GM18867 (cell line): ENCODE measurements around the gene BCAS3.
A peak's percentile ranks its signal among the peaks of the same experiment; 100 is the strongest.
"Not testable (repeated sequence)": the region's sequence is repeated elsewhere in the genome, so short reads cannot be mapped to it uniquely, and the experiment has no call there.

ENCODE experiments used
- ATAC-seq: cut with Tn5 transposase; IDR thresholded peaks from one replicate; pipeline ENCODE4 v1.9.1; 2021; ENCODE audit warnings: mild to moderate bottlenecking, moderate library complexity; ENCODE audit not compliant: unreplicated experiment

BCAS3 gene

GRCh38 chr17:60971515-60972369 is 294.1 kb downstream of the BCAS3 start:
- ATAC-seq: no peak

- ATAC-seq: not testable (repeated sequence)
Measured at GRCh38 chr17:60976861-60977260, 299.2 kb downstream of the BCAS3 start.

- ATAC-seq: no peak
Measured at GRCh38 chr17:60989379-60989778, 311.7 kb downstream of the BCAS3 start.

GRCh38 chr17:60989846-60990245 is 312.2 kb downstream of the BCAS3 start:
- no peak for ATAC-seq

DNA sequence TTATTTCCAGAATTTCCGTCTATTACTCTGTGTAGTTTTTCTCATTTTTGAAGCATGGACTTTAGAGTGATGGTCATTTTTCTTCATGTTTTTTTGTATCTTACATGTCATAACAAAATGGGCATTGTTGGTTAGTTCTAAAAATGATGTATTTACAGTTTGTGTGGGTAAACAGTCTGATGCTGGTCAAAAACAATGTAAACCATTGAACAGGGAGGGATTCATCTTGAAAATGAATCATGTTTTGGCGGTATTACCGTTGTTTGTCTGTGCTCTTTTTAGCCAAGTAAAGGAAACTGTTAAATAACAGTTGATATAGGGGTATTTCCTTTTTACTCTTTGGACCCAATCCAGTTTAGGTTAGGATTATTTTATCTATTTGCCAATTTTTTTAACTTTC is 315.8 kb downstream of the BCAS3 start:
- ATAC-seq: no peak

- no peak for ATAC-seq
Measured at GRCh38 chr17:60995680-60996079, 318.0 kb downstream of the BCAS3 start.

GRCh38 chr17:61000911-61001310 is 323.3 kb downstream of the BCAS3 start:
- no peak for ATAC-seq

DNA sequence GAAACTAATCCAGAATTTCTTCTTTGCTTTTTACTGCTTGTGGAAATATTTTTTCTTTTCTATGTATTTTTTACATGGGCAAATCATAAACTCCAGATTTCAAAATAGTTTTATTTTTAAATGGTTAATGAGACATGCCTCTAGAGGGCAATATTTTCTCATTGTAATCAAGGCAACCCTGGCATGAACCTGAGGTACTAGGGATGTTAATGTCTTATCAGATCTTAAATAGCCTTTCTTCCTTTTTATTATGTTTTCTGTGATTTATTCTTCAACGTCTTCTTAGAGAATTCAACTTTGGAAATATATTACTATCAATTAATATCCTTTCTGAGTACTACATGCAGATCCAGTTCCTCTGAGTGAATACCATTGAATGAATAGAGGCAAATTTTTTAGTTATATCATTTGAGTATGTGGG is 324.7 kb downstream of the BCAS3 start:
- no peak for ATAC-seq

GRCh38 chr17:61005358-61005757 is 327.7 kb downstream of the BCAS3 start:
- ATAC-seq: no peak

- ATAC-seq: not testable (repeated sequence)
Measured at GRCh38 chr17:61005958-61006357, 328.3 kb downstream of the BCAS3 start.

GRCh38 chr17:61007980-61008379 is 330.3 kb downstream of the BCAS3 start:
- ATAC-seq: no peak

DNA sequence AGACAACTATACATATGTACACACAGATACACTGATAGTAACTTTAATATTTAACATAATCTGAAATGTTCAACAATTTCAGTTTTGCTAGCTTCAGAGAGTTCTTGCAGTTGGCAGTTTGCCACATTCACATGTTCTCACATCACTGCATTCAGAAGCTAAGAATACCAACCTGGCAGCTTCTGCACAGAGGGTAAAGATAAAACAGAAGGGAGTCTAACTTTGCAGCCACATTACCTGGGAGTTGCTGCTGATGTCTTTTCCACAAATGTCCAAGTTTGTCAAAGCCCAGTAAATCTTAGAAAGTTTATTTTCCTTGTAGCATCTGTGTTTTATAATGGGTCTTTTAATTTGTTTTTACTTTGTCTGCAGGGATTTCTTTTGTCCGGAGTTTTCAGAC is 332.0 kb downstream of the BCAS3 start:
- ATAC-seq: peak; percentile 75

DNA sequence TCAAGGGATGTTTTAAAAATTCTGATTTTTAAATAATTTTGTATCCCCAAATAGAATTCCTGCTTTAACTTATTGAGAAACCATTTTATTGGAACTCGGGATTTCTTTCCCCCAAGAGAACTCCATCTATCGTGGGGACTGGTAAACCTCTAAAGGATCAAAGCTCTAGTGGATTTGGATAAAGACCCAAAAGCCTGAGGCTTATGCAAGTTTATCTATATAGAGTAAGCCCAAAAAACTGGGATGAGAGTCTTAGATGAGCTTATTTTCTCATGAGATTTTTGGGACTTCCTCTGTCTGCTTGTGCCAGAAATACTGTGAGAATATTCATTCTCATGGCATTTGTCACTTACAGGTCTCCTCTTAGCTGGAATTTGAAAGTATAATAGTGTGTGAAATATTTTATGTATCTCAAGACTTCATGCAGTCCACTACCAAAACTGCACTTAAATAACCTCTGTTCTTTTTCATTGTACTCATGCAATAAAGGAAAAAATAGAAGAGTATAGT is 333.1 kb downstream of the BCAS3 start:
- ATAC-seq: no peak

- ATAC-seq: no peak
Measured at GRCh38 chr17:61011251-61011650, 333.6 kb downstream of the BCAS3 start.

GRCh38 chr17:61015966-61016365 is 338.3 kb downstream of the BCAS3 start:
- no peak for ATAC-seq

DNA sequence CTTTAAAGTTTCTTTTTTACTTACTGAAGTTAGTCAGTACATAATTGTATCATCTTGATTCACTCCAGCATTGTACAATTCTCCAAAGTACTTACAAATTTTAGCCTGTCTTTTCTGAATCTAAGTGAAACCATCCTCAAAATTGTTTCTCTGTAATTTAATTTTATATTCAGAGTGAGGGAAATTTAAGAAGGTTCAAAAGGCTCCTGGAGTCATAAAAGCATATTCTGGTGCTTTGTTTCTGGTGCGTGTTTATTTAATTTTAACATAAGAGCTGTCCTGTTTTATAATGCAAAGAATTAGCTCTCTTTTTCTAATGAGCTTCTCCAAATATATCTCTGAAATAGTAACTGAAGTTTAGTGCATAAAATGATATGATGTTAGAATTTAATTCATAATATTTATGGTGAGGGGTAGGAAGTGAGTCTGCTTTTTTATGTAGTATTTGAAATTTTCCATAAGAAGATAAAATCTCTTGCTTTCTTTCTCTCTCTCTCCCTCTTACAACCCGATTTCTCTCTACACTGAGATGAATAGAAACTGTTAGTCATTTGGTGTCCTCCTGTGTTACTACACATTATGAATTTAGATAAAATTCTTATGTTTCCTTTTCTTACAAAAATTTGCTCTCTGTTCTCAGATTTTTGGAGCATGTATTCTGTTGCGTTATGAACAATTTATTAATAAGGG is 339.8 kb downstream of the BCAS3 start:
- no peak for ATAC-seq

GRCh38 chr17:61018938-61019337 is 341.3 kb downstream of the BCAS3 start:
- ATAC-seq: no peak

- ATAC-seq: no peak
Measured at GRCh38 chr17:61023996-61024395, 346.3 kb downstream of the BCAS3 start.

GRCh38 chr17:61026818-61027217 is 349.2 kb downstream of the BCAS3 start:
- ATAC-seq: no peak

DNA sequence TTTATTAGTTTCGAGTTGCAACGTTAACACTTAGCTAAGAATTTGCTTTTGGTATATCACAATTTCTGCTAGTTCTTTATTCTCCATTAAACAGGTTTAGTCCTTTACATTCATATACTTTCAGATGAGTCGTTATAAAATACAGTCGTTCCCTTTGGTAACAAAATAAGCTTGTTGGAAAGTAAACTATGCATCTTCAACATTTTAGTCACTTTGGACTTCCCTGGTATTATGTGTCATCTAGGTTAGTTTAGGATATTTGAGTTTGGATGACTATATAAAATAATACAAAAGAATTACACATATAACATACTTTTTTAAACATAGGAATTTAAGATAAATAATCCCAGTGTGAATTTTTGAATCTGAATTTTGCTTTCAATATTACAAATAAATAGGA is 351.5 kb downstream of the BCAS3 start:
- ATAC-seq: no peak

- no peak for ATAC-seq
Measured at GRCh38 chr17:61040666-61041065, 363.0 kb downstream of the BCAS3 start.

GRCh38 chr17:61042348-61042747 is 364.7 kb downstream of the BCAS3 start:
- not testable (repeated sequence) for ATAC-seq
